Smooth muscle cell (in vitro differentiated cells): ENCODE data around the gene GSTM4. TPM values are rescaled to one million over a fixed set of nuclear protein-coding genes. Genes with fewer than 3 reads are reported as not detected.

Experiments used
- DNase-seq: peaks from one replicate; lab custom pipeline; 2025; ENCODE audit not compliant: unreplicated experiment; lab: John Stamatoyannopoulos, UW
- H2AFZ ChIP-seq: fragments of 200-600 bp; sonication (generic); 2 replicates; pipeline ENCODE4 v1.6.0; 2016; ENCODE audit warnings: antibody characterized with exemption, low read depth, mild to moderate bottlenecking
- H3F3A ChIP-seq: fragments of 200-600 bp; sonication (generic); 2 replicates; pipeline ENCODE4 v1.6.0; 2017; ENCODE audit warnings: antibody characterized with exemption, low read depth
- H3K27ac ChIP-seq: fragments of 200-600 bp; sonication (generic); 2 replicates; pipeline ENCODE4 v1.5.1; 2016; ENCODE audit warnings: low read depth, mild to moderate bottlenecking
- H3K27me3 ChIP-seq: fragments of 200-600 bp; sonication (generic); 2 replicates; pipeline ENCODE4 v1.6.1; 2016; ENCODE audit warnings: low read depth, mild to moderate bottlenecking
- H3K36me3 ChIP-seq: fragments of 200-600 bp; sonication (generic); 2 replicates; pipeline ENCODE4 v1.5.1; 2016; ENCODE audit warnings: low read depth
- H3K4me1 ChIP-seq: fragments of 200-600 bp; sonication (generic); 2 replicates; pipeline ENCODE4 v1.5.1; 2016; ENCODE audit warnings: low read depth
- H3K4me2 ChIP-seq: fragments of 200-600 bp; sonication (generic); 2 replicates; pipeline ENCODE4 v1.6.0; 2016; ENCODE audit warnings: mild to moderate bottlenecking
- H3K4me3 ChIP-seq: fragments of 200-600 bp; sonication (generic); 2 replicates; pipeline ENCODE4 v1.5.1; 2016; ENCODE audit warnings: mild to moderate bottlenecking
- H3K79me2 ChIP-seq: fragments of 200-600 bp; sonication (generic); 2 replicates; pipeline ENCODE4 v1.6.0; 2016; ENCODE audit warnings: low read depth, mild to moderate bottlenecking
- H3K9ac ChIP-seq: fragments of 200-600 bp; sonication (generic); 2 replicates; pipeline ENCODE4 v1.6.0; 2016; ENCODE audit warnings: low read depth
- H3K9me3 ChIP-seq: fragments of 200-600 bp; sonication (generic); replicated peaks from 2 replicates; pipeline ENCODE4 v1.5.1; 2016; ENCODE audit warnings: low read depth
- H4K20me1 ChIP-seq: fragments of 200-600 bp; sonication (generic); 2 replicates; pipeline ENCODE4 v1.6.0; 2016; ENCODE audit warnings: low read depth
- CTCF ChIP-seq: fragments of 200-600 bp; sonication (generic); IDR thresholded peaks from 2 replicates; pipeline ENCODE4 v1.5.1; 2017; ENCODE audit warnings: borderline replicate concordance, mild to moderate bottlenecking, antibody characterized with exemption; ENCODE audit not compliant: insufficient read depth, poor library complexity, severe bottlenecking
- WGBS: methylation state at CpG from one replicate; pipeline ENCODE4 v1.1.7; 2016; ENCODE audit warnings: low lambda C conversion rate; 5-methylcytosine and 5-hydroxymethylcytosine counted together
- polyA plus RNA-seq: library from polyadenylated mRNA; unstranded; fragments of >200 nt; fragmentation: Nextera tagmentation; extraction: Ambion mirVana; gene quantifications from 2 replicates; pipeline ENCODE4 v1.2.1, GENCODE V29; 2016
- total RNA-seq: library from RNA; depleted of rRNA; stranded (reverse); fragments of >200 nt; gene quantifications from 2 replicates; pipeline ENCODE4 v1.2.3, GENCODE V29; 2014

Gene GSTM4
- total and polyA plus RNA-seq, 2 experiments from 2014 or later: 25.8 to 34.4 TPM

GRCh38 chr1:109639841-109640184 lies 16.1 kb upstream of the GSTM4 start:
- Histone ChIP-seq H3K27me3 (no peaks in the 10 kb centered on the region), H3F3A (no peaks in the 10 kb centered on the region), H3K36me3 (no peaks in the 10 kb centered on the region), H3K27ac (no peak overlapping the region), H3K9ac (no peak overlapping the region), H3K4me1 (peaks cover 4% of the 10 kb centered on the region), H3K4me2 (no peak overlapping the region), H2AFZ (no peak overlapping the region), H4K20me1 (no peaks in the 10 kb centered on the region), H3K4me3 (no peak overlapping the region), H3K79me2 (no peaks in the 10 kb centered on the region), H3K9me3 (no peaks in the 10 kb centered on the region)
- WGBS: 59% methylated on average over 6 of the region's 6 CpGs
- no peak for TF ChIP-seq CTCF
- DNase-seq: no peak

- no peak overlapping the region for H3K4me3 ChIP-seq
- 20% methylated on average over 5 of the region's 5 CpGs for WGBS
- no peaks in the 10 kb centered on the region for H4K20me1 ChIP-seq
- no peaks in the 10 kb centered on the region for H3K79me2 ChIP-seq
- H3K27ac ChIP-seq: no peak overlapping the region
- no peaks in the 10 kb centered on the region for H3K27me3 ChIP-seq
- no peak overlapping the region for H3K4me2 ChIP-seq
- no peak overlapping the region for H2AFZ ChIP-seq
- H3K4me1 ChIP-seq: peaks cover 4% of the 10 kb centered on the region
- H3K36me3 ChIP-seq: no peaks in the 10 kb centered on the region
- peak; percentile 70 for DNase-seq
- peak; percentile 87 for TF ChIP-seq CTCF
- no peak overlapping the region for H3K9ac ChIP-seq
- H3K9me3 ChIP-seq: no peaks in the 10 kb centered on the region
- no peaks in the 10 kb centered on the region for H3F3A ChIP-seq
These were observed 15.5 kb upstream of the GSTM4 start for GRCh38 chr1:109640285-109640865.

- H2AFZ ChIP-seq: no peak overlapping the region
- no peak for DNase-seq
- no peaks in the 10 kb centered on the region for H4K20me1 ChIP-seq
- H3K27me3 ChIP-seq: no peaks in the 10 kb centered on the region
- H3K4me2 ChIP-seq: no peak overlapping the region
- no peaks in the 10 kb centered on the region for H3K4me1 ChIP-seq
- H3K9ac ChIP-seq: no peak overlapping the region
- H3K79me2 ChIP-seq: no peaks in the 10 kb centered on the region
- no peaks in the 10 kb centered on the region for H3F3A ChIP-seq
- no peak overlapping the region for H3K27ac ChIP-seq
- no peaks in the 10 kb centered on the region for H3K9me3 ChIP-seq
- no peaks in the 10 kb centered on the region for H3K36me3 ChIP-seq
- TF ChIP-seq CTCF: no peak
- 85% methylated on average over 2 of the region's 2 CpGs for WGBS
- H3K4me3 ChIP-seq: no peak overlapping the region
These were observed 14.7 kb upstream of the GSTM4 start for GRCh38 chr1:109641078-109641740.

- Histone ChIP-seq H3K4me2 (no peak overlapping the region), H3K4me3 (no peak overlapping the region), H2AFZ (no peak overlapping the region), H3K4me1 (no peaks in the 10 kb centered on the region), H3K79me2 (no peaks in the 10 kb centered on the region), H3K9me3 (no peaks in the 10 kb centered on the region), H3K27ac (no peak overlapping the region), H3K36me3 (no peaks in the 10 kb centered on the region), H3F3A (no peaks in the 10 kb centered on the region), H3K27me3 (no peaks in the 10 kb centered on the region), H4K20me1 (no peaks in the 10 kb centered on the region), H3K9ac (no peak overlapping the region)
- no peak for TF ChIP-seq CTCF
- WGBS: 70% methylated on average over 2 of the region's 2 CpGs
- DNase-seq: no peak
These were observed 14.0 kb upstream of the GSTM4 start for GRCh38 chr1:109641861-109642260.
